H9 (cell line): Measurements from ENCODE around the gene TAF4. TPM values are rescaled to one million over a fixed set of nuclear protein-coding genes. Genes with fewer than 3 reads are reported as not detected.
A peak's percentile ranks its signal among the peaks of the same experiment; 100 is the strongest.

Experiments
- DNase-seq: peaks from one replicate; pipeline ENCODE4 v3.0.0-alpha.2; 2017
- H2AFZ ChIP-seq: one replicate; pipeline ENCODE4 v1.6.1; 2013; ENCODE audit warnings: mild to moderate bottlenecking, low read length, control low read depth, moderate library complexity
- H2AK5ac ChIP-seq: 2 replicates; pipeline ENCODE4 v1.6.1; 2013; ENCODE audit warnings: low read length, control low read depth, mixed read lengths; ENCODE audit not compliant: insufficient read length
- H2BK120ac ChIP-seq: one replicate; pipeline ENCODE4 v1.6.1; 2013; ENCODE audit warnings: low read depth, mild to moderate bottlenecking, low read length, control low read depth, inconsistent platforms; ENCODE audit not compliant: poor library complexity, severe bottlenecking
- H2BK12ac ChIP-seq: 2 replicates; pipeline ENCODE4 v1.6.1; 2013; ENCODE audit warnings: low read length, control low read depth, mixed read lengths, low read depth; ENCODE audit not compliant: insufficient read length
- H2BK15ac ChIP-seq: 2 replicates; pipeline ENCODE4 v1.6.1; 2013; ENCODE audit warnings: low read depth, low read length, control low read depth
- H2BK20ac ChIP-seq: one replicate; pipeline ENCODE4 v1.6.1; 2013; ENCODE audit warnings: low read depth, mild to moderate bottlenecking, low read length, control low read depth, inconsistent platforms; ENCODE audit not compliant: poor library complexity, severe bottlenecking
- H2BK5ac ChIP-seq: 2 replicates; pipeline ENCODE4 v1.6.1; 2013; ENCODE audit warnings: low read length, control low read depth, mixed read lengths; ENCODE audit not compliant: insufficient read length
- H3K14ac ChIP-seq: 2 replicates; pipeline ENCODE4 v1.6.1; 2013; ENCODE audit warnings: low read length, control low read depth; ENCODE audit not compliant: insufficient read depth
- H3K18ac ChIP-seq: 2 replicates; pipeline ENCODE4 v1.6.1; 2013; ENCODE audit warnings: low read depth, mild to moderate bottlenecking, mixed read lengths, low read length, control low read depth; ENCODE audit not compliant: insufficient read length
- H3K23ac ChIP-seq: 2 replicates; pipeline ENCODE4 v1.6.1; 2013; ENCODE audit warnings: low read length, control low read depth, mixed read lengths, low read depth; ENCODE audit not compliant: insufficient read length
- H3K23me2 ChIP-seq: 2 replicates; pipeline ENCODE4 v1.6.1; 2013; ENCODE audit warnings: low read depth, mild to moderate bottlenecking, mixed read lengths, low read length, control low read depth; ENCODE audit not compliant: insufficient read length, poor library complexity, severe bottlenecking
- H3K27ac ChIP-seq: 2 replicates; pipeline ENCODE4 v1.5.1; 2013; ENCODE audit warnings: low read length, control low read depth, mixed read lengths, low read depth; ENCODE audit not compliant: insufficient read length
- H3K27me3 ChIP-seq: 2 replicates; pipeline ENCODE4 v1.6.1; 2013; ENCODE audit warnings: low read length, control low read depth, inconsistent platforms; ENCODE audit not compliant: insufficient read depth
- H3K4ac ChIP-seq: 2 replicates; pipeline ENCODE4 v1.6.1; 2013; ENCODE audit warnings: low read depth, mild to moderate bottlenecking, control low read depth, inconsistent platforms, low read length, moderate library complexity
- H3K4me1 ChIP-seq: 2 replicates; pipeline ENCODE4 v1.6.1; 2013; ENCODE audit warnings: low read length, control low read depth, inconsistent platforms; ENCODE audit not compliant: insufficient read depth
- H3K4me2 ChIP-seq: 2 replicates; pipeline ENCODE4 v1.6.1; 2013; ENCODE audit warnings: low read length, control low read depth, mixed read lengths; ENCODE audit not compliant: insufficient read length, insufficient read depth
- H3K56ac ChIP-seq: 2 replicates; pipeline ENCODE4 v1.6.1; 2013; ENCODE audit warnings: low read depth, mild to moderate bottlenecking, mixed read lengths, low read length, control low read depth; ENCODE audit not compliant: insufficient read length
- H3K79me1 ChIP-seq: 2 replicates; pipeline ENCODE4 v1.6.1; 2013; ENCODE audit warnings: low read depth, mild to moderate bottlenecking, moderate library complexity, low read length, control low read depth, inconsistent platforms; ENCODE audit not compliant: insufficient read depth, poor library complexity, severe bottlenecking
- H3K79me2 ChIP-seq: 2 replicates; pipeline ENCODE4 v1.6.1; 2013; ENCODE audit warnings: low read length, control low read depth, inconsistent platforms; ENCODE audit not compliant: insufficient read depth
- H3K9ac ChIP-seq: 2 replicates; pipeline ENCODE4 v1.6.1; 2013; ENCODE audit warnings: low read length, control low read depth, mixed read lengths; ENCODE audit not compliant: insufficient read length; ENCODE audit errors: extremely low read depth
- H3K9me3 ChIP-seq: one replicate; pipeline ENCODE4 v1.6.1; 2013; ENCODE audit warnings: low read depth, low read length, inconsistent platforms; ENCODE audit not compliant: control insufficient read depth
- H3T11ph ChIP-seq: one replicate; pipeline ENCODE4 v1.6.1; 2013; ENCODE audit warnings: mild to moderate bottlenecking, low read length, control low read depth, inconsistent platforms
- H4K20me1 ChIP-seq: one replicate; pipeline ENCODE4 v1.6.1; 2013; ENCODE audit not compliant: control insufficient read depth, insufficient read length, insufficient read depth
- H4K5ac ChIP-seq: 2 replicates; pipeline ENCODE4 v1.6.1; 2013; ENCODE audit warnings: low read depth, mild to moderate bottlenecking, mixed read lengths, low read length, control low read depth; ENCODE audit not compliant: insufficient read length
- H4K8ac ChIP-seq: replicated peaks from 2 replicates; pipeline ENCODE4 v1.6.1; 2013; ENCODE audit warnings: low read length, control low read depth, mixed read lengths, low read depth; ENCODE audit not compliant: insufficient read length
- H4K91ac ChIP-seq: 2 replicates; pipeline ENCODE4 v1.6.1; 2013; ENCODE audit warnings: low read depth, mild to moderate bottlenecking, moderate library complexity, mixed read lengths, low read length, control low read depth; ENCODE audit not compliant: insufficient read length
- H3K27ac Mint-ChIP-seq, 3 experiments: 2 replicates in 2 of 3; 3 replicates in 1 of 3; pipeline ENCODE4 v1.8.0; 2020 to 2021; ENCODE audit warnings: mixed read lengths in 3 of 3, mild to moderate bottlenecking in 1 of 3, moderate library complexity in 1 of 3
- H3K27me3 Mint-ChIP-seq: 2 replicates; pipeline ENCODE4 v1.8.0; 2021; ENCODE audit warnings: low read depth, mild to moderate bottlenecking, moderate library complexity, mixed read lengths
- H3K36me3 Mint-ChIP-seq, 3 experiments: 2 replicates in 2 of 3; 3 replicates in 1 of 3; pipeline ENCODE4 v1.8.0; 2020 to 2021; ENCODE audit warnings: low read depth in 3 of 3, mixed read lengths in 3 of 3; ENCODE audit not compliant: insufficient read depth in 1 of 3
- H3K4me1 Mint-ChIP-seq, 2 experiments: 2 replicates each; pipeline ENCODE4 v1.8.0; 2020; ENCODE audit warnings: mixed read lengths in 2 of 2
- H3K4me3 Mint-ChIP-seq, 2 experiments: 2 replicates in 1 of 2; 3 replicates in 1 of 2; pipeline ENCODE4 v1.8.0; 2020 to 2021; ENCODE audit warnings: mild to moderate bottlenecking in 2 of 2, mixed read lengths in 2 of 2, moderate library complexity in 1 of 2
- H3K9me3 Mint-ChIP-seq, 2 experiments: 2 replicates in 1 of 2; 3 replicates in 1 of 2; pipeline ENCODE4 v1.8.0; 2020; ENCODE audit warnings: mild to moderate bottlenecking in 2 of 2, mixed read lengths in 2 of 2, moderate library complexity in 1 of 2
- WGBS: extraction: QIAGEN DNeasy Blood & Tissue Kit; methylation state at CpG from one replicate; pipeline ENCODE4 v1.1.7; 2013; ENCODE audit warnings: missing lambda C conversion rate, low lambda C conversion rate, mixed read lengths; ENCODE audit not compliant: insufficient read length; ENCODE audit errors: extremely low coverage; 5-methylcytosine and 5-hydroxymethylcytosine counted together
- total RNA-seq: library from RNA; stranded (reverse); gene quantifications from 2 replicates; pipeline ENCODE4 v1.2.1, GENCODE V29; 2021
- TF ChIP-seq, protein P1 (sequence below): fragments of 200-600 bp; sonication (generic); conservative IDR thresholded peaks from 3 replicates; pipeline ENCODE4 v1.8.0; 2021; ENCODE audit warnings: antibody characterized with exemption, mild to moderate bottlenecking

Gene TAF4
- total RNA-seq, 1 experiment from 2014 or later = 30.8 TPM

- Histone ChIP-seq H2BK20ac (no peak overlapping the region), H2AFZ (no peak overlapping the region), H4K5ac (no peak overlapping the region), H3K14ac (no peak overlapping the region), H4K91ac (no peak overlapping the region), H3K9me3 (peaks cover 7% of the 10 kb centered on the region), H3K56ac (no peak overlapping the region), H3K23ac (no peak overlapping the region), H3K27ac (no peak overlapping the region), H3K4ac (no peak overlapping the region), H3K4me1 (no peaks in the 10 kb centered on the region), H3K79me1 (peaks cover 3% of the 10 kb centered on the region), H3K18ac (no peak overlapping the region), H3K27me3 (no peaks in the 10 kb centered on the region), H2BK12ac (no peak overlapping the region), H4K20me1 (no peaks in the 10 kb centered on the region), H3K23me2 (no peaks in the 10 kb centered on the region), H4K8ac (no peak overlapping the region), H2AK5ac (no peak overlapping the region), H3K9ac (no peak overlapping the region), H2BK15ac (no peak overlapping the region), H3K79me2 (no peaks in the 10 kb centered on the region), H3T11ph (no peak overlapping the region), H2BK120ac (no peak overlapping the region), H3K4me2 (no peak overlapping the region), H2BK5ac (no peak overlapping the region)
- WGBS = no CpG with 5 or more reads among the region's 11 CpGs
- Mint-ChIP-seq H3K36me3 (peaks cover 75 to 91% (median 88%) of the 10 kb centered on the region in 3 experiments), H3K27ac (peak overlapping the region in 1 of 3 experiments; percentile 32; a peak in 4 of 7 replicates), H3K9me3 (peaks cover 9 to 11% of the 10 kb centered on the region in 2 experiments), H3K4me3 (no peak overlapping the region), H3K27me3 (no peaks in the 10 kb centered on the region), H3K4me1 (no peaks in the 10 kb centered on the region)
- no peak for DNase-seq
- TF ChIP-seq, protein P1, sequence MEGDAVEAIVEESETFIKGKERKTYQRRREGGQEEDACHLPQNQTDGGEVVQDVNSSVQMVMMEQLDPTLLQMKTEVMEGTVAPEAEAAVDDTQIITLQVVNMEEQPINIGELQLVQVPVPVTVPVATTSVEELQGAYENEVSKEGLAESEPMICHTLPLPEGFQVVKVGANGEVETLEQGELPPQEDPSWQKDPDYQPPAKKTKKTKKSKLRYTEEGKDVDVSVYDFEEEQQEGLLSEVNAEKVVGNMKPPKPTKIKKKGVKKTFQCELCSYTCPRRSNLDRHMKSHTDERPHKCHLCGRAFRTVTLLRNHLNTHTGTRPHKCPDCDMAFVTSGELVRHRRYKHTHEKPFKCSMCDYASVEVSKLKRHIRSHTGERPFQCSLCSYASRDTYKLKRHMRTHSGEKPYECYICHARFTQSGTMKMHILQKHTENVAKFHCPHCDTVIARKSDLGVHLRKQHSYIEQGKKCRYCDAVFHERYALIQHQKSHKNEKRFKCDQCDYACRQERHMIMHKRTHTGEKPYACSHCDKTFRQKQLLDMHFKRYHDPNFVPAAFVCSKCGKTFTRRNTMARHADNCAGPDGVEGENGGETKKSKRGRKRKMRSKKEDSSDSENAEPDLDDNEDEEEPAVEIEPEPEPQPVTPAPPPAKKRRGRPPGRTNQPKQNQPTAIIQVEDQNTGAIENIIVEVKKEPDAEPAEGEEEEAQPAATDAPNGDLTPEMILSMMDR = no peak
Observed at GRCh38 chr20:61990484-61990883, 75.2 kb downstream of the TAF4 start.
